Lung microvascular endothelial cell (primary cell): ENCODE measurements around the gene IL22RA2. TPM values are rescaled to one million over a fixed set of nuclear protein-coding genes. Genes with fewer than 3 reads are reported as not detected.

ENCODE experiments used
- DNase-seq, 2 donors: peaks; one replicate each; pipeline versions ENCODE4 v3.0.0 to v3.0.0-alpha.2; 2010; ENCODE audit warnings: low read depth in 2 of 2
- total RNA-seq: library from RNA; depleted of rRNA; stranded (reverse); fragments of >200 nt; gene quantifications from 2 replicates; pipeline ENCODE4 v1.2.1, GENCODE V29; 2014

The IL22RA2 gene
- total RNA-seq, 1 donor from 2014 or later = not detected

GRCh38 chr6:137167702-137168377 lies 5.6 kb downstream of the IL22RA2 start:
- DNase-seq = no peak

- no peak for DNase-seq
Measured at GRCh38 chr6:137166247-137167098, 7.0 kb downstream of the IL22RA2 start.

DNA sequence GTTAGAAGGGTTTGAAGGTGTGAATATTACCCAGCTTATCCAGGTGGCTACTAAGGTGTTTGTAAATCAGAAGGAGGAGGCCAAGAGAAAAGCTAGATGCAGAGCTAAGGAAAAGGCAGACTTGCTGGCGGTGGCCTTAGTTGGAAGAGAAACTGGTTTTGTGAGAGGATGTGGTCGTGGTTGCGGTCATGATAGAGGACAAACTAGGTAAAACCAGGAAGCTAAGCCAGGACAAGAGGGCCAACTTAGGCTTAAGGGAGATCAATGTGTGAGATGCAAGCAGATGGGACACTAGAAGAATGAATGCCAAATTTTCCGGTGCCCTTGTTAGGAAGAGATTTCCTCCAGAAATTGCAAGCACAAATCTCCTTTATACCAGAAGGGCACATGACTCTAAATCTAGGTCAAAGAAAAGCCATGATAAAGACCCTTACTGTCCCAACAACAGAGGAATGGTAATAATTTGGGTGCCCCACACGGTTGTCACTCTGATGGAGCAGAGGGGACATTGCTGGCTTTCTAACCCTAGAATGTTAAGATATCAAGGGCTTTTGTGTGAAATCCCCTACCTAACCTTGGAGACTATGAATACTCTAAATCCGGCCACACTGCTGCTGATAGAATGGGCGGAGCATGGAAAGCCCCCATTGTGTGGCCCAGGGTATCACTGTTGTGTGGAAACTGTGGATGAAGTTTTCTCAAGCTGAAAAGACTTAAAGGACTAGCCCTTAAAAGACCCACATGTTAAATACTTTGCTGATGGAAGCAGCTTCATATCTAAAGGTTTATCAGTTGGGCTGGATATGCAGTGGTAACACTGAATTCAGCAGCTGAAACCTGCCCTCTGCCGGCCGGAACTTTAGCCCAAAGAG lies 7.8 kb downstream of the IL22RA2 start:
- peak in 1 of 2 donors; percentile 8 for DNase-seq

DNA sequence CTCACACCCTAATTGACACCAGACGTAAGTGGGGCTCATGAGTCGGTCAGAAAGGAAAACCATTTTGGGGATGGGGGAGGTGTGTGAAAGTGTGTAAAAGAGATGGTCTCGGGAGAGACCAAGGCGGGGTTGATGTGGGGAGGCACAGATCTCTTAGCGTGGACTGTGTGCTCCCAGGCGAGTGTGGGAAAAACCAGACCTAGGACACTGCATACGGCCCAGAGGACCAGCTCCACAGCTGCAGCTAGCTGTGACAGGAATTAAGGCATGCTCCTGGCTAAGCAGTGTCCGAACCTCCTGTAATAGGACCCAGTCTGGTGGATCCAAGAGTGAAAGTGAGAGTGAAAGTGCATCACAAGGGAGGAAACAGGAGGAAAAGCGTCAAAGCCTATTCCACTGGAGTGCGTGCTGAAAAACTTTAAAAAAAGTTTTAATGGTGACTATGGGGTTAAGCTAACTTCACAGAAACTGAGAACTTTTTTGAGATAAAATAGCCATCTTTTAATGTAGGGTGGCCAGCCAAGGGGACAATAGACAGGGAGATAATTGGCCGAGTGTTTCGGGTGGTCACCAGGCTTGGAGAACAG lies 9.6 kb downstream of the IL22RA2 start:
- no peak for DNase-seq

DNA sequence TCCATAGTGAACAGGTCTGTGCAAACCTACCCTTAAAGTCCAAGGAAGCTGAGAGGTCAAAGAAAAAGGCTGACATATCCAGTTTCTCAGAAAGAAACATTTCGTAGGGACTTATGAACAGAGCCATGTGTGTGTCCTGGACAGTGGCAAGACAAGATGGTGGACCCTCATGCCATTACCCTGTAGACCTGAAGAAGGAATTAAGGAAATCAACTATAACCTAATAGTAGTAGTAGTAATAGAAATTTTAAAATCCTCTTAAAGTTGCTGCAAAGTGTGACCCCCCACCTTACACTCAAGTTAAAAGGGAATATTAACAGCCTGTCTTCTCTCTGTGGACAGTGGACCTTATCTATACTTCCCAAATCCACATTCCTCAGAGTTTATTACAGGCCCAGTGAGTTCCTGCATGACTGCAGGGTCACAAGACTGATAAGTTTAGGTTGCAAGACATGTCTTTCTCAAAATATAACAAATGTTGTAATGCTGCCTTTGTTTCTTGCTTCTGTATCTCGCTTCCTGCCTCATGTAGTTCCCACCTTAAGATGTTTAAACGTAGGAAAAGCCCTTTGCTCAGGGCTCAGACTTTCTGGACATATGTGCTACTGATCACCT lies 10.6 kb downstream of the IL22RA2 start:
- DNase-seq = no peak

GRCh38 chr6:137161949-137162348 lies 11.5 kb downstream of the IL22RA2 start:
- DNase-seq = no peak

DNA sequence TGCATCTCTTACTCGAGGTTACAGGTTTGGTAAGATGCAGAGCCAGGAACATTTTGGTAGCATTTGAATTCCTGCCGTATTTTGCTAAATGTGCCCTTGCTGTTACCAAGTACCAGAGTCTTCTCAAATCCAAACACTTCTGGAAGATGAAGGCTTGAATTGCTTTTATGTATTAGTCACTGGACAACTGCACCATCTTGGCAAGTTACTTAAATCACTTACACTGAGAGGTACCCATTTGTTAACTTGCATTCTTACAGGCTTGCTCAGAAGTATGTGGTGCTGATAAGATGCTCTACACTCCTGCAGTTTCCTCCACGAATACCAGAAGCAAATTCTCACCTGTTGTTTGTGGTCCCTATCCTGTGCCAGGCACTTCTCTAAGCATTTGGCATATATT lies 12.7 kb downstream of the IL22RA2 start:
- DNase-seq = no peak

- DNase-seq = no peak
Measured at GRCh38 chr6:137159912-137160311, 13.5 kb downstream of the IL22RA2 start.

- DNase-seq = peak in 1 of 2 donors; percentile 31
Measured at GRCh38 chr6:137157601-137158000, 15.8 kb downstream of the IL22RA2 start.

DNA sequence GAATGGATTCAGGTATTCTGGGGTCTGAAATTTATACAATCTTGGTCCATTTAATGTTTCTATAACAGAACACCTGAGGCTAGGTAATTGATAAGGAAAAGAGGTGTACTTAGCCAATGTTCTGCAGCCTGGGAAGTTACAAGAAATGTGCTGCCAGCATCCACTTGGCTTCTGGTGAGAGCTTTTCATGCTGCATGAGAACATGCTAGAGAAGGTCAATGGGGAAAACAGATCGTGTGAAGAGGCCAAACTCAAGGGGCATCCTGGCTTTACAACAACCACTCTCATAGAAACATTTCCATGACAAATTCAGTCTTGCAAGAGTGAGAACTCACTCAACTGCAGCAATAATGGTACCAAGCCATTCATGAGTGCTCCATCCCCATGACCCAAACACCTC lies 16.8 kb downstream of the IL22RA2 start:
- DNase-seq = no peak

- DNase-seq = no peak
Measured at GRCh38 chr6:137155830-137156229, 17.6 kb downstream of the IL22RA2 start.

- no peak for DNase-seq
Measured at GRCh38 chr6:137150072-137150471, 23.4 kb downstream of the IL22RA2 start.

DNA sequence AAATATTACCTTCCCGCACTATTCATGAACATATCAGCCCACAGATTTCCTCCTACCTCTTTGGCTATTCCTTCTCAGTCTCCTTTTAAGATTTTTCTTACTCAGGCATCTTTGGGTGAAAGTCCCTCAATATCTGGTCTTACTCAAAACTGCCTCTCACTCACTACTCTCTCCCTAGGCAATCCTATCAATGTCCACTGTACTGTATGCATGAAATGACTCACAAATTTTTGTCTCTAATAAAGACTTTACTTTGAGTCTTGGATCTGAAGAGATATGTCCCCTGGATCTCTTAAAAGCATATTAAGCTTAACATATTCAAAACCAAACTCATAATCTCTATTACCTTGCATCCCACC lies 24.4 kb downstream of the IL22RA2 start:
- no peak for DNase-seq

DNA sequence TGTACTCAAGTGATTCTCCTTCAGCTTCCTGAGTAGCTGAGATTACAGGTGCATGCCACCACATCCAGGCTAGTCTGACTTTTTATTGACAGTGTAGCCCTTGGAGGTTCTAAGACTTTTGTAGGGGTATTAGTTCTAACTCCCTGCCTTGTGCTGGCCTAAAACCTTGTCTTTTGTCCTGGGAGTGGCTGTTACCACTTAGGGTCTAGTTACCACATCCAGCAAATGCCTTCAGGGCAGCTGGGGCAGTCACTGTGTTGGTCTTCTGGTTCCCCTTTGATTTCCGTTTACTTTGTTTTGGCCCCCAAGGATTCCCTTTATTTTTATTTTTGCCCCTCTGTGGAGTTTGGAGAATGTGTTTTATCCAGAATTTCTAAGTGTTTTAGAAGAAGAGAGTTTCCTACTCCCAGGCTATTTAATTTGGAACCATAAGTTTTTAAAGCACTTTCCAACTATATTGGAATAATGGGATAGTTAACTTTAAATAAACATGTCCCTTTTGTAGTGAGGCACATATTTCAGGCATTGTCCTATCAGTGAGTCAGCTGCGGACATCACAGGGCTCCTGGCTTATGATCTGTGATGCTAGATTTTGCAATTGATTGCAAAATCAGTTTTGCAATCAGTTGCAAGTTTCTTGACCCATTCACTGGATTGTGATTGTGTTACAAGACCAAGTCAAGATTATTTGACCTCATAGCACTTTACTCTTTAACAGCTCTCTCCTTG lies 25.0 kb downstream of the IL22RA2 start:
- DNase-seq = no peak

GRCh38 chr6:137147195-137147594 lies 26.2 kb downstream of the IL22RA2 start:
- no peak for DNase-seq

DNA sequence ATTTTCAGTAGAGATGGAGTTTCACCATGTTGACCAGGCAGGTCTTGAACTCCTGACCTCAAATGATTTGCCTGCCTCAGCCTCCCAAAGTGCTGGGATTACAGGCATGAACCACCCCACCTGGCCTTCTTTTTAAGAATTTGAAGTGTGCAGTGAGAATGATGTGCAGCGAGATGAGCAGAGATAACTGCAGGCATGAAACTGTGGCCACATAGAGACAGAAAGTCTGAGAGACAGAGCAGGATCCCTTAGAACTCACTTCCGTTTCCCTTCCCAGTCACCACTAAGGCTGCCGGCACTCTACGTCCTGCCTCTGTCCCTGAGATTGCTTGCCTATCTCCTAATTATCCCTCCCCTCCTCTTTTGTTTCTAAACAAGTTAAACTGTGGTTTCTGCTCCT lies 27.2 kb downstream of the IL22RA2 start:
- no peak for DNase-seq

GRCh38 chr6:137145421-137145820 lies 28.0 kb downstream of the IL22RA2 start:
- no peak for DNase-seq

DNA sequence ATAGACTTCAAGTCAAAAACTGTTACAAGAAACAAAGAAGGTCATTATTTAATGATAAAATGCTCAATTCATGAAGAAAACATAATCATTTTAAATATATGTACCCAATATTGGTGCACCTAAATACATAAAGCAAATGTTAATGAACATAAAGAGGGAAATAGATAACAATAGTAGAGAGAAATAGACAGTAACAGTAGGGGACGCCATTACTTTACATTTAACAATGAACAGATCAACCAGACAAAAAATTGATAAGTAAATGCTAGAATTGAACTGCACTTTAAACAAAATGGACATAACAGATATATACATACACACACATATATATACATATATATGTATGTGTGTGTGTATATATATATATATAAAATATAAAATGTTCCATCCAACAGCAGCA lies 37.4 kb downstream of the IL22RA2 start:
- peak; percentile 23 to 42 for DNase-seq

GRCh38 chr6:137134483-137134882 lies 39.0 kb downstream of the IL22RA2 start:
- no peak for DNase-seq

- DNase-seq = no peak
Measured at GRCh38 chr6:137133122-137133521, 40.3 kb downstream of the IL22RA2 start.
